Lower lobe of right lung (tissue), 2 donors: ENCODE results near the gene KCTD4. TPM values are rescaled to one million over a fixed set of nuclear protein-coding genes. Genes with fewer than 3 reads are reported as not detected.

ENCODE experiments used
- ATAC-seq, 2 donors: fragments of 200-7000 bp; cut with Tn5 transposase; one replicate each; pipeline ENCODE4 v1.9.1; 2020 to 2022; ENCODE audit warnings: mild to moderate bottlenecking in 2 of 2, moderate library complexity in 2 of 2
- DNase-seq: peaks from one replicate; pipeline ENCODE4 v3.0.0-alpha.2; 2020
- H3K27ac ChIP-seq: fragments of 200-600 bp; one replicate; pipeline ENCODE4 v1.8.0; 2022
- H3K27me3 ChIP-seq: fragments of 200-600 bp; one replicate; pipeline ENCODE4 v1.8.0; 2022; ENCODE audit warnings: low read depth
- H3K36me3 ChIP-seq: fragments of 200-600 bp; one replicate; pipeline ENCODE4 v1.8.0; 2022; ENCODE audit warnings: mild to moderate bottlenecking
- H3K4me1 ChIP-seq: fragments of 200-600 bp; one replicate; pipeline ENCODE4 v1.8.0; 2022
- H3K4me3 ChIP-seq: fragments of 200-600 bp; one replicate; pipeline ENCODE4 v1.8.0; 2022; ENCODE audit warnings: mild to moderate bottlenecking
- H3K9me3 ChIP-seq: fragments of 200-600 bp; one replicate; pipeline ENCODE4 v1.8.0; 2022
- intact Hi-C: fragments of 100-400 bp; cut with DNase I; formaldehyde crosslinking; loops from one replicate; pipeline ENCODE4 v1.11.0; 2022
- total RNA-seq: library from RNA; stranded (reverse); fragmentation: NEBNext Ultra II Directional; extraction: Animal tissue kit (Norgen Biotek cat#: 25700); gene quantifications from one replicate; pipeline ENCODE4 v1.2.1, GENCODE V29; 2021
- TF ChIP-seq, protein P1 (sequence below): fragments of 200-600 bp; IDR thresholded peaks from one replicate; pipeline ENCODE4 v1.8.0; 2022; ENCODE audit warnings: antibody characterized with exemption, mild to moderate bottlenecking
- donor health status: DM: no; HTN: yes; CAD: no; lungs with severe emphysema.

Gene KCTD4
- total RNA-seq, 1 donor from 2014 or later, result not detected

DNA sequence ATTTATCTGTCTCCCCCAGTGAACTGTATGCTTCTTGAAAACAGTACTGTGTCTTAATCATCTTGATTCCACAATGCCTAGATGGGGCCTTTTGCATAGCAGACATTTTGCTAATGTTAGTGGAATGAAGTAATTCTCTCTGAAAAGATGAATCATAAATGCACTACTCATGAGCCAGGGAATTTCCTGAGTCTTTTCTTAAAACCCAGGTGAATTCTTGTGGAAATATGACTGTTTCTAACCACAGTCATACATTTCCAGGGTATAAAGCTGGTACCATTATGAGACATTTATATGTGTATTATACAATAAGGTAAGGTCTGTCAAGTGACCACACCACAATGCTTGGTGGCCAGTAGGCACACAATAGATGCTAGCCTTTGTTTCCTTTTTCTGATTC is 5.5 kb upstream of the KCTD4 start:
- H3K27me3 ChIP-seq, result no peaks in the 10 kb centered on the region
- TF ChIP-seq, protein P1, sequence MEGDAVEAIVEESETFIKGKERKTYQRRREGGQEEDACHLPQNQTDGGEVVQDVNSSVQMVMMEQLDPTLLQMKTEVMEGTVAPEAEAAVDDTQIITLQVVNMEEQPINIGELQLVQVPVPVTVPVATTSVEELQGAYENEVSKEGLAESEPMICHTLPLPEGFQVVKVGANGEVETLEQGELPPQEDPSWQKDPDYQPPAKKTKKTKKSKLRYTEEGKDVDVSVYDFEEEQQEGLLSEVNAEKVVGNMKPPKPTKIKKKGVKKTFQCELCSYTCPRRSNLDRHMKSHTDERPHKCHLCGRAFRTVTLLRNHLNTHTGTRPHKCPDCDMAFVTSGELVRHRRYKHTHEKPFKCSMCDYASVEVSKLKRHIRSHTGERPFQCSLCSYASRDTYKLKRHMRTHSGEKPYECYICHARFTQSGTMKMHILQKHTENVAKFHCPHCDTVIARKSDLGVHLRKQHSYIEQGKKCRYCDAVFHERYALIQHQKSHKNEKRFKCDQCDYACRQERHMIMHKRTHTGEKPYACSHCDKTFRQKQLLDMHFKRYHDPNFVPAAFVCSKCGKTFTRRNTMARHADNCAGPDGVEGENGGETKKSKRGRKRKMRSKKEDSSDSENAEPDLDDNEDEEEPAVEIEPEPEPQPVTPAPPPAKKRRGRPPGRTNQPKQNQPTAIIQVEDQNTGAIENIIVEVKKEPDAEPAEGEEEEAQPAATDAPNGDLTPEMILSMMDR, result no peak
- DNase-seq (no peak), ATAC-seq (peak in 1 of 2 donors; percentile 44)
- peaks cover 4% of the 10 kb centered on the region for H3K4me1 ChIP-seq
- peaks cover 3% of the 10 kb centered on the region for H3K36me3 ChIP-seq
- H3K4me3 ChIP-seq, result no peak overlapping the region
- H3K27ac ChIP-seq, result no peak overlapping the region
- no peaks in the 10 kb centered on the region for H3K9me3 ChIP-seq
- intact Hi-C loops, result no loop called here

DNA sequence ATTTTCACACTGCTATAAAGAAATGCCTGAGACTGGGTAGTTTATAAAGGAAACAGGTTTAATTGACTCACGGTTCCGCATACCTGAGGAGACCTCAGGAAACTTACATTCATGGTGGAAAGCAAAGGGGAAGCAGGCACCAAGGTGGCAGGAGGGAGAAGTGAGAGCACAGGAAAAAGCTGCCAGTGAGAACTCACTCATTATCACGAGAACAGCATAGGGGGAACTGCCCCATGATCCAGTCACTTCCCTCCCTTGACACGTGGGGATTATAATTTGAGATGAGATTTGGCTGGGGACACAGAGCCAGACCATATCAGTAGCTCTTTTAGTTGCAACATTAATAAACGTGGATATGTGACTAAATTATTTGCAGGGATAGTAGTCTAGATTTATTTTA is 4.3 kb upstream of the KCTD4 start:
- intact Hi-C loops, result no loop called here
- ATAC-seq, result no peak

DNA sequence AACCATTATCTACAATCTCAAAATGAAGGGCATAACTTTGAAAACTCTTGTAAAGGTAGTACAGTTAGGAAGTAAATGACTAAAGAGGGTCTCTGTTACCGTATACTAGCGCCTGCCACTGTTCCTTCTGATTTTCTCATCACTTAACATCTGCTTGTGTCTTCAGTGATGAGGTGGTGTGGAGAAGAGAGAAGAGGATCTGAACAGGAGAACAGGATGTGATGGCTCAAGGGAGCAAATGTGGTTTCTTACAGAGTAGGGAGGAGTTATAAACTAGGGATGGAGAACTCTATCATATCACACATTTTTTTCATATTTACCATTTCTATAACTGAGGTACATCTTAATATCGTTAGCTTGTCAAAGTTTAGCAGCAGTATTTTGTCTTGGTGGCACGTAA is 1.1 kb downstream of the KCTD4 start:
- Histone ChIP-seq H3K9me3 (no peaks in the 10 kb centered on the region), H3K36me3 (no peaks in the 10 kb centered on the region), H3K4me1 (peaks cover 9% of the 10 kb centered on the region), H3K4me3 (no peak overlapping the region), H3K27me3 (no peaks in the 10 kb centered on the region), H3K27ac (no peak overlapping the region)
- intact Hi-C loops, result no loop called here
- DNase-seq, result no peak
- TF ChIP-seq, protein P1, result no peak
- no peak for ATAC-seq

More for the DNA sequence above, 4.3 kb upstream of the KCTD4 start:
- TF ChIP-seq, protein P1, result no peak
- no peaks in the 10 kb centered on the region for H3K27me3 ChIP-seq
- H3K9me3 ChIP-seq, result no peaks in the 10 kb centered on the region
- H3K27ac ChIP-seq, result no peak overlapping the region
- peaks cover 4% of the 10 kb centered on the region for H3K4me1 ChIP-seq
- no peak for DNase-seq
- peaks cover 3% of the 10 kb centered on the region for H3K36me3 ChIP-seq
- H3K4me3 ChIP-seq, result no peak overlapping the region

DNA sequence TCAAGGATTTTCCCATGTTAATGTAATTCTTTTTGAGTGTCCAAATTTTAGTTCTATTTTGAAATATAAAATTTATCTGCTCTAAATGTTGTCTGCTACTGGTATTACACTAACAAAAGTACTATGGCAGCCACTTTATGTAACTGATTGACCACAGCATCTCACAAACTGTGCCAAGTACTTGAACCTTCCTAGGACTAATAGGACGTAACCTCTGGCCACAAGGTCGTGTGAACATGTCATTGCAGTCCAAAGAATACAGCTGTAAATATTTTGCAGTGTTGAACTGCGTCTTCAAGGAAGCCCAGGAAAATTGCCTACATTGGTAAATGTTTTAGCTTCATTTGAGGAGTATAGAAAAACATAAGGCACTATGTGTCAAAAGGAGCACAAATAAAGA is 1.9 kb downstream of the KCTD4 start:
- H3K36me3 ChIP-seq, result no peaks in the 10 kb centered on the region
- H3K4me3 ChIP-seq, result no peak overlapping the region
- intact Hi-C loops, result no loop called here
- H3K27me3 ChIP-seq, result no peaks in the 10 kb centered on the region
- ATAC-seq, result no peak
- TF ChIP-seq, protein P1, result no peak
- DNase-seq, result no peak
- peaks cover 9% of the 10 kb centered on the region for H3K4me1 ChIP-seq
- H3K9me3 ChIP-seq, result no peaks in the 10 kb centered on the region
- no peak overlapping the region for H3K27ac ChIP-seq

DNA sequence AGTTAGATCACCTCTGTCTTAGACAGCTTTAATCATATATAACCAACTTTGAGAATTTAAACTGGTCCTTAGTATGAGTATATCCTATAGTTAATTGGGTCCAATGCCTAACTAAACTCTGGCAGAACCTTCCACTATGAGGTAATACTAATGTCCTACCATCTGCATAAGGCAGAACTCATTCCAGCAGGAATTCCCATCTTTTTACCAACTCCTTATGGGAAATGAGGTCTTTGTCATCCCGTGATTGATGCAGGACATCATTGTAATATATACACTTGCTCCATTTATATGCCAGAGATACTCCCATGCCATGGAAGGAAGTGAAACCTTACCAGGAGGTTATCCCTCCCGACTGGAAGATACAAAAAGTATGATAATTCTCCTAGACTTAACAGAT is 2.8 kb downstream of the KCTD4 start:
- Histone ChIP-seq H3K27ac (no peak overlapping the region), H3K36me3 (no peaks in the 10 kb centered on the region), H3K27me3 (no peaks in the 10 kb centered on the region), H3K4me1 (peaks cover 9% of the 10 kb centered on the region), H3K9me3 (no peaks in the 10 kb centered on the region), H3K4me3 (no peak overlapping the region)
- TF ChIP-seq, protein P1, result no peak
- ATAC-seq, result no peak
- intact Hi-C loops, result no loop called here
- DNase-seq, result no peak

DNA sequence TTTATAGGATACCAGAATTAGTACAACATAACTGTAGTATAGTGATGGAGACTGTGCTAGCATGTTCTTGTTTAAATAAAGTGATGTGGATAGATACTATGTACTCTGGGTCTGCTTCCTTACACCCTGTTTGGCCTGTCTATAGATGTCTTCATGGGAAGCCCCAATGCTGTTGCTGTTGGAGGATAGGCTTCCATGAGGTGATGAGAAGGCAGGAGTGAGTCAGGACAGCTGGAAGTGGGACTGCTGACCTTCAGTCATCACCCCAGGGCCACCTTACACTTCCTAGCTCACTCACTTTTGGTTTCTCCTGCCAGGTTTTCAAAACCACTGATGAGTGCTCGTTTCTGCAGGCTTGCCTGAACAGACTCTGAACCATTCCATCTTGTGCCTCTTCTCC is 4.2 kb downstream of the KCTD4 start:
- DNase-seq (no peak), ATAC-seq (no peak)
- Histone ChIP-seq H3K27ac (no peak overlapping the region), H3K36me3 (no peaks in the 10 kb centered on the region), H3K4me3 (no peak overlapping the region), H3K4me1 (peaks cover 9% of the 10 kb centered on the region), H3K27me3 (no peaks in the 10 kb centered on the region), H3K9me3 (no peaks in the 10 kb centered on the region)
- intact Hi-C loops, result no loop called here
- TF ChIP-seq, protein P1, result no peak
